Right cardiac atrium (tissue), 5 donors: ENCODE measurements around the gene PRKCG. TPM values are rescaled to one million over a fixed set of nuclear protein-coding genes. Genes with fewer than 3 reads are reported as not detected.

Experiments used
- ATAC-seq, 2 donors: fragments of 200-7000 bp; cut with Tn5 transposase; one replicate each; pipeline versions ENCODE4 v1.8.0 to v1.9.1; 2020; ENCODE audit warnings: moderate library complexity in 2 of 2, mild to moderate bottlenecking in 1 of 2
- DNase-seq, 3 donors: peaks; one replicate each; pipeline ENCODE4 v3.0.0-alpha.2; 2020
- H3K27ac ChIP-seq: one replicate; pipeline ENCODE4 v1.5.1; 2013; ENCODE audit warnings: mild to moderate bottlenecking, low read length, control low read depth, moderate library complexity
- H3K27me3 ChIP-seq: one replicate; pipeline ENCODE4 v1.6.1; 2013; ENCODE audit not compliant: control insufficient read depth, insufficient read depth
- H3K4me1 ChIP-seq: one replicate; pipeline ENCODE4 v1.6.1; 2013; ENCODE audit warnings: low read length; ENCODE audit not compliant: control insufficient read depth, insufficient read depth
- H3K4me3 ChIP-seq: one replicate; pipeline ENCODE4 v1.5.1; 2013; ENCODE audit warnings: low read length, control low read depth
- H3K9me3 ChIP-seq: one replicate; pipeline ENCODE4 v1.6.1; 2013; ENCODE audit warnings: low read length; ENCODE audit not compliant: control insufficient read depth
- WGBS: extraction: QIAGEN DNeasy Blood & Tissue Kit; methylation state at CpG from one replicate; pipeline ENCODE4 v1.1.7; 2013; 5-methylcytosine and 5-hydroxymethylcytosine counted together
- intact Hi-C, 4 donors: fragments of 100-400 bp; cut with DNase I; formaldehyde crosslinking; loops; one replicate each; pipeline versions ENCODE4 v1.11.0 to v1.14.0; 2022 to 2023
- polyA plus RNA-seq: library from polyadenylated mRNA; stranded (reverse); fragments of 200-250 nt; gene quantifications from one replicate; pipeline ENCODE4 v1.2.3, GENCODE V29; 2013
- total RNA-seq, 4 donors: library from RNA; stranded (reverse); fragmentation: NEBNext Ultra II Directional; extraction: Animal tissue kit (Norgen Biotek cat#: 25700); gene quantifications; one replicate each; pipeline ENCODE4 v1.2.1, GENCODE V29; 2021
- donor health status: healthy with polysubstance abuse.
- donor health status: DM: no; HTN: yes; CAD: no.
- donor health status: DM: no; HTN: no; CAD: no.
- donor health status: DM: no; HTN: yes; CAD: no; lungs with severe emphysema.
- donor health status: DM: yes; HTN: yes; CAD: no.

Gene PRKCG
- total and polyA plus RNA-seq, 5 donors: 0.02 TPM; not detected in 4

- WGBS: 2% methylated on average over 47 of the region's 47 CpGs
- no peak overlapping the region for H3K27ac ChIP-seq
- peak overlapping the region; percentile 8 for H3K4me3 ChIP-seq
- H3K27me3 ChIP-seq: no peaks in the 10 kb centered on the region
- intact Hi-C loops: loop anchor here in 2 of 4 donors (10.0 kb wide), 1 partner anchor 115 kb away; no protein-coding TSS in a partner anchor
- ATAC-seq (no peak), DNase-seq (peak in 1 of 3 donors; percentile 31)
- H3K9me3 ChIP-seq: no peaks in the 10 kb centered on the region
- no peaks in the 10 kb centered on the region for H3K4me1 ChIP-seq
Observed at GRCh38 chr19:53909471-53910169, 27.6 kb downstream of the PRKCG start.

DNA sequence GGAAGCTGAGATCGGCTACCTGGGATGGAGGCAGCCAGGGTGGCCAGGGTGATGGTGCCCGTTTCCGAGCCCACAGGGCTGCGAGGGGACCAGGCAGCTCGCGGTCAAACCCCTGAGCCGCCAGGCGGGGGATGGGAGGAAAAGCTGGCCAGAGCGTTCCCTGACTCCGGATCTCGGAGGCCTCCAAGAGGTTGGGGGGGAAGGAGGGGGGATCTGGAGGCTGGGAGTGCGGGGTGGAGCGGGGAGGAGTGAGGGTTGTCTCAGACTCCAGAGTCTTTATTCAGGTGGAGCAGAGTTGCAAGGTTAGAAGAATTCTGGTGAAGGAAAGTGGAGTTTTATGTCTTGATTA, 28.1 kb downstream of the PRKCG start:
- H3K4me1 ChIP-seq: no peaks in the 10 kb centered on the region
- DNase-seq (peak in 1 of 3 donors; percentile 36), ATAC-seq (no peak)
- no peak overlapping the region for H3K4me3 ChIP-seq
- no peaks in the 10 kb centered on the region for H3K27me3 ChIP-seq
- WGBS: under 1% methylated on average over 13 of the region's 13 CpGs
- H3K9me3 ChIP-seq: no peaks in the 10 kb centered on the region
- intact Hi-C loops: no loop called here
- no peak overlapping the region for H3K27ac ChIP-seq

- Histone ChIP-seq H3K4me3 (no peak overlapping the region), H3K4me1 (no peaks in the 10 kb centered on the region), H3K9me3 (no peaks in the 10 kb centered on the region), H3K27ac (no peak overlapping the region), H3K27me3 (no peaks in the 10 kb centered on the region)
- intact Hi-C loops: no loop called here
- 66% methylated on average over 18 of the region's 18 CpGs for WGBS
- no peak for ATAC-seq
- DNase-seq: peak in 1 of 3 donors; percentile 22
Observed at GRCh38 chr19:53912653-53913052, 30.7 kb downstream of the PRKCG start.

- Histone ChIP-seq H3K27ac (no peak overlapping the region), H3K27me3 (no peaks in the 10 kb centered on the region), H3K9me3 (no peaks in the 10 kb centered on the region), H3K4me3 (no peak overlapping the region), H3K4me1 (no peaks in the 10 kb centered on the region)
- WGBS: 63% methylated on average over 8 of the region's 8 CpGs
- DNase-seq: no peak
- intact Hi-C loops: no loop called here
- no peak for ATAC-seq
Observed at GRCh38 chr19:53915000-53915399, 33.0 kb downstream of the PRKCG start.

GRCh38 chr19:53916004-53916403, 34.0 kb downstream of the PRKCG start:
- DNase-seq: no peak
- no peak for ATAC-seq
- WGBS: 69% methylated on average over 6 of the region's 6 CpGs
- H3K27me3 ChIP-seq: no peaks in the 10 kb centered on the region
- intact Hi-C loops: no loop called here
- H3K27ac ChIP-seq: no peak overlapping the region
- no peak overlapping the region for H3K4me3 ChIP-seq
- no peaks in the 10 kb centered on the region for H3K4me1 ChIP-seq
- no peaks in the 10 kb centered on the region for H3K9me3 ChIP-seq

DNA sequence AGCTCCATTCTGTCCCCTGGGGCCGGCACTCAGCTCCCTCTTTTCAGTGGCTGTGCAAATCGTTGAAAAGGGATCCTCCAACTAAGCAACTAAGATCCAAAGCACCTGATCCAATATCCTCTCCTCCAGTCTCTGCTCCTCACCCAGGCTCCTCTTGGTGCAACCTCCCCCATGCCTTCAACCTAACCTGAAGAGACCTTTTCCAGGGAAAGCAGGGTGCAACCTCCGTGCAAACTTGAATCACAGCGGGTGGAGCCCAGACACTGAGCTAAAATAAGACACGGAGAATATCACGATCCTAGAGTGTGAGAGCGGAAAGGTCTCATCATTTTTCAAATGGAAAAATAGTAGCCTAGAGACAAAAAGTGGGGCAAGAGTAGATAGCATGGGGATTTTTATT, 35.4 kb downstream of the PRKCG start:
- Histone ChIP-seq H3K9me3 (no peaks in the 10 kb centered on the region), H3K27me3 (no peaks in the 10 kb centered on the region), H3K27ac (no peak overlapping the region), H3K4me1 (no peaks in the 10 kb centered on the region), H3K4me3 (no peak overlapping the region)
- ATAC-seq (no peak), DNase-seq (no peak)
- WGBS: 77% methylated on average over 7 of the region's 7 CpGs
- intact Hi-C loops: no loop called here

GRCh38 chr19:53927739-53928138, 45.7 kb downstream of the PRKCG start:
- Histone ChIP-seq H3K4me1 (no peaks in the 10 kb centered on the region), H3K4me3 (no peak overlapping the region), H3K9me3 (no peaks in the 10 kb centered on the region), H3K27ac (no peak overlapping the region), H3K27me3 (no peaks in the 10 kb centered on the region)
- peak in 2 of 3 donors; percentile 35 to 73 for DNase-seq
- intact Hi-C loops: no loop called here
- WGBS: 31% methylated on average over 7 of the region's 8 CpGs
- ATAC-seq: no peak

- intact Hi-C loops: no loop called here
- Histone ChIP-seq H3K27ac (no peak overlapping the region), H3K4me1 (no peaks in the 10 kb centered on the region), H3K27me3 (no peaks in the 10 kb centered on the region), H3K4me3 (no peak overlapping the region), H3K9me3 (no peaks in the 10 kb centered on the region)
- no peak for ATAC-seq
- WGBS: 52% methylated on average over 7 of the region's 7 CpGs
- no peak for DNase-seq
Observed at GRCh38 chr19:53936029-53936428, 54.0 kb downstream of the PRKCG start.

- Histone ChIP-seq H3K4me1 (no peaks in the 10 kb centered on the region), H3K4me3 (no peak overlapping the region), H3K27ac (no peak overlapping the region), H3K9me3 (no peaks in the 10 kb centered on the region), H3K27me3 (no peaks in the 10 kb centered on the region)
- 5% methylated on average over 55 of the region's 55 CpGs for WGBS
- ATAC-seq (no peak), DNase-seq (no peak)
- intact Hi-C loops: no loop called here
Observed at GRCh38 chr19:53942001-53942786, 60.2 kb downstream of the PRKCG start.

GRCh38 chr19:53944416-53944815, 62.4 kb downstream of the PRKCG start:
- intact Hi-C loops: no loop called here
- no peak for ATAC-seq
- 69% methylated on average over 4 of the region's 4 CpGs for WGBS

GRCh38 chr19:53944933-53945332, 62.9 kb downstream of the PRKCG start:
- H3K9me3 ChIP-seq: no peaks in the 10 kb centered on the region
- 87% methylated on average over 4 of the region's 4 CpGs for WGBS
- DNase-seq (no peak), ATAC-seq (no peak)
- H3K4me3 ChIP-seq: no peak overlapping the region
- intact Hi-C loops: no loop called here
- no peaks in the 10 kb centered on the region for H3K4me1 ChIP-seq
- no peak overlapping the region for H3K27ac ChIP-seq
- H3K27me3 ChIP-seq: no peaks in the 10 kb centered on the region

More at GRCh38 chr19:53944416-53944815, 62.4 kb downstream of the PRKCG start:
- H3K9me3 ChIP-seq: no peaks in the 10 kb centered on the region
- H3K27ac ChIP-seq: no peak overlapping the region
- no peaks in the 10 kb centered on the region for H3K27me3 ChIP-seq
- H3K4me1 ChIP-seq: no peaks in the 10 kb centered on the region
- no peak for DNase-seq
- no peak overlapping the region for H3K4me3 ChIP-seq
